Body of pancreas (tissue), 4 donors: ENCODE results near the gene ROCK2. TPM values are rescaled to one million over a fixed set of nuclear protein-coding genes. Genes with fewer than 3 reads are reported as not detected.

Source experiments
- ATAC-seq: fragments of 150-250 bp; one replicate; pipeline ENCODE4 v1.9.1; 2016
- DNase-seq, 4 donors: peaks; one replicate each; pipeline ENCODE4 v3.0.0-alpha.2; 2019
- H3K27ac ChIP-seq, 4 donors: fragments of 200-600 bp; sonication (generic); 1 replicate in 3 of 4; 2 replicates in 1 of 4; pipeline versions ENCODE4 v1.5.1 to v1.6.1; 2016 to 2019; ENCODE audit warnings: mild to moderate bottlenecking in 1 of 4, mixed read lengths in 1 of 4, moderate library complexity in 1 of 4
- H3K27me3 ChIP-seq, 2 donors: fragments of 200-600 bp; sonication (generic); one replicate each; pipeline ENCODE4 v1.6.0; 2016; ENCODE audit warnings: mild to moderate bottlenecking in 1 of 2
- H3K36me3 ChIP-seq, 2 donors: fragments of 200-600 bp; sonication (generic); replicated peaks in 1 of 2; 2 replicates each; pipeline ENCODE4 v1.5.1; 2016; ENCODE audit warnings: low read depth in 2 of 2; ENCODE audit not compliant: insufficient read depth in 1 of 2
- H3K4me1 ChIP-seq: fragments of 200-600 bp; sonication (generic); one replicate; pipeline ENCODE4 v1.6.0; 2016
- H3K4me3 ChIP-seq, 2 donors: fragments of 200-600 bp; sonication (generic); 1 replicate in 1 of 2; 2 replicates in 1 of 2; pipeline ENCODE4 v1.5.1; 2016 to 2019
- H3K9me3 ChIP-seq, 3 donors: fragments of 200-600 bp; sonication (generic); 1 replicate in 2 of 3; 2 replicates in 1 of 3; pipeline ENCODE4 v1.5.1; 2016
- CTCF ChIP-seq, 7 experiments: fragments of 450-650 bp in 4 of 7; fragments of 200-600 bp in 3 of 7; sonication (generic) in 3 of 7; IDR thresholded peaks; one replicate each; pipeline ENCODE4 v1.5.1; 2016 to 2019; ENCODE audit warnings: antibody characterized with exemption in 7 of 7
- POLR2A ChIP-seq, 3 donors: fragments of 450-650 bp; IDR thresholded peaks; one replicate each; pipeline ENCODE4 v1.6.1; 2016; ENCODE audit warnings: antibody characterized with exemption in 3 of 3, mild to moderate bottlenecking in 2 of 3
- WGBS, 2 donors: methylation state at CpG; one replicate each; pipeline ENCODE4 v1.1.5; 2017; 5-methylcytosine and 5-hydroxymethylcytosine counted together
- intact Hi-C: fragments of 100-400 bp; cut with DNase I; formaldehyde crosslinking; loops from one replicate; pipeline ENCODE4 v1.15.1; 2023
- total RNA-seq, 2 donors: library from RNA; depleted of rRNA; stranded (reverse); fragments of >200 nt; gene quantifications; one replicate each; pipeline ENCODE4 v1.1.0, GENCODE V29; 2016

ROCK2 gene
- total RNA-seq, 2 donors from 2014 or later = 24.4 to 32.3 TPM

GRCh38 chr2:11155381-11156035 is 188.9 kb downstream of the ROCK2 start, which contains the start of gene SLC66A3:
SLC66A3 (plus strand) TSS chr2:11155467; CDS start chr2:11155547, 80 bp downstream.
- intact Hi-C loops = no loop called here
- TF ChIP-seq CTCF (IDR thresholded peaks at IDR 0.05) (peak in 4 of 7 experiments; percentile 17 to 33 (median 24)), POLR2A (IDR thresholded peaks at IDR 0.05) (peak; percentile 86 to 95 (median 90))
- Histone ChIP-seq H3K27me3 (no peaks in the 10 kb centered on the region), H3K4me1 (peaks cover 42% of the 10 kb centered on the region), H3K4me3 (peak within 1 kb of the TSS; percentile 60 to 63), H3K36me3 (no peaks in the 10 kb centered on the region), H3K9me3 (no peaks in the 10 kb centered on the region), H3K27ac (peak within 1 kb of the TSS; percentile 90 to 95 (median 93))
- WGBS, 2 donors = 1 to 20% methylated on average over 2 to 42 of the region's 71 CpGs
- DNase-seq (peak in 1 of 4 donors; percentile 91), ATAC-seq (peak; percentile 82)

DNA sequence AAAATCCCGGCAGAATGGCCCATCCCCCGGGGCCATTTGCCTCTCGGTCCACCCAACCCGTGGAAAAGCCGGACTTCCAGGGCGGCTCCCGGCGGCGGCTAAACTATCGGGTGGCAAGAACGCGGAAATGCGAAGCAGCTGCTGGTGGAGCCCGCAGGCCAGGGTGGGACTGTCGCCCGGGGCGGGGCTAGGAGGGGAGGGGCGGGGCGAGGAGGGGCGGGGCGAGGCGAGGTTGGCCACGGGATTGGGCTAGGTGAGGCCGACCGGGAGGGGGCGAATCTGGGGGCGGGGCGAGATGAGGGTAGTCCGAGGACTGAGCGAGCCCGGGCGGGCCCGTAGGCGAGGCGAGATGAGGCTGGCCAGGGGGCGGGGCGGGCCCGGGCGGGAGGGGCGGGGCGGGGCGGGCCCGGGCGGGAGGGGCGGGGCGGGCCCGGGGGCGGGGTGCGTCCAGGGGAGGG is 189.5 kb downstream of the ROCK2 start:
- no peak overlapping the region for H3K4me3 ChIP-seq
- no peaks in the 10 kb centered on the region for H3K9me3 ChIP-seq
- DNase-seq (peak; percentile 99), ATAC-seq (peak; percentile 91)
- H3K36me3 ChIP-seq = no peaks in the 10 kb centered on the region
- peaks cover 42% of the 10 kb centered on the region for H3K4me1 ChIP-seq
- no peak for TF ChIP-seq CTCF (IDR thresholded peaks at IDR 0.05)
- TF ChIP-seq POLR2A (IDR thresholded peaks at IDR 0.05) = peak in 1 of 3 donors; percentile 68
- H3K27ac ChIP-seq = peak overlapping the region; percentile 90 to 95 (median 92)
- 0 to 1% methylated on average over 7 to 41 of the region's 49 CpGs for WGBS, 2 donors
- no peaks in the 10 kb centered on the region for H3K27me3 ChIP-seq
- intact Hi-C loops = no loop called here

DNA sequence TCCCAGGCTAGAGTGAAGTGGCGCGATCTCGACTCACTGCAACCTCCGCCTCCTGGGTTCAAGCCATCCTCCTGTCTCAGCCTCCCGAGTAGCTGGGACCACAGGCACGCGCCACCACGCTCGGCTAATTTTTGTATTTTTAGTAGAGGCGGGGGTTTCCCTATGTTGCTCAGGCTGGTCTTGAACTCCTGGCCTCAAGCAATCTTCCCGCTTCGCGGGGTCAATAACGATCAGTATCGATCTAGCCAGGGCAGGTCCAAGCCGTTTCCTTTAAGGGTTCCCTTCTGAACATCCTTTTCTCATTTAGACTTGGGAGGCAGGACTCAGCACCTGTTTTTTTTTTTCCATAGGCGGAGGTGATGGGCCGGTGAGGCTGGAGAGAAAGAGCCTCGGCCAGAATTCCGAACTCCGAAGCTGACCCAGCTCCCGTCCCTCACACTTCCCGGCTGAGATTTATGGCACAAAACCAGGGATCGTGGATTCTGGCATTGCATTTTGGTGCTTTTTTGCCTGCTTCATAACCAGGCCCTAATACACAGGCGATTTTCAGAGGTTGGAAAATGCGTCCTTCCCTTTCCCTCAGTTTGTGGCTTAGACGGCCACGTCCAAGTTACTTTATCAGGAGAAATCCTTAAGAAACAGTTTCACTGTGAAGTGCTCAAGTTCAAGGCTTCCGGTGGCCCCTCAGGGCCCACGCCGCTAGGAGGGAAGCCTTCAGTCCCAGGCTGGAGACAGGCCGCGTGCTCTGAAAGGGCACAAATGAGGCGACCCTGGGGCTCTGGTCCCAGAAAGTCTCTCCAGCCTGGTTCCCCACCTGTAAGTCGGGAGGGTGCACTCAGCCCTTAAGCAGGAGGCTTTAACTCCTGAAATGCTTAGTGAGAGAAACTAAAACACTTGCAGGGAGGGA is 190.2 kb downstream of the ROCK2 start:
- H3K4me3 ChIP-seq = peak overlapping the region in 1 of 2 donors; percentile 12
- TF ChIP-seq POLR2A (IDR thresholded peaks at IDR 0.05) (peak in 1 of 3 donors; percentile 35), CTCF (IDR thresholded peaks at IDR 0.05) (no peak)
- peak; percentile 5 for ATAC-seq
- no peaks in the 10 kb centered on the region for H3K27me3 ChIP-seq
- intact Hi-C loops = no loop called here
- peak overlapping the region; percentile 90 to 95 (median 92) for H3K27ac ChIP-seq
- no peaks in the 10 kb centered on the region for H3K9me3 ChIP-seq
- no peaks in the 10 kb centered on the region for H3K36me3 ChIP-seq
- H3K4me1 ChIP-seq = peaks cover 43% of the 10 kb centered on the region
- 62 to 71% methylated on average over 29 to 35 of the region's 35 CpGs for WGBS, 2 donors
- DNase-seq = no peak

DNA sequence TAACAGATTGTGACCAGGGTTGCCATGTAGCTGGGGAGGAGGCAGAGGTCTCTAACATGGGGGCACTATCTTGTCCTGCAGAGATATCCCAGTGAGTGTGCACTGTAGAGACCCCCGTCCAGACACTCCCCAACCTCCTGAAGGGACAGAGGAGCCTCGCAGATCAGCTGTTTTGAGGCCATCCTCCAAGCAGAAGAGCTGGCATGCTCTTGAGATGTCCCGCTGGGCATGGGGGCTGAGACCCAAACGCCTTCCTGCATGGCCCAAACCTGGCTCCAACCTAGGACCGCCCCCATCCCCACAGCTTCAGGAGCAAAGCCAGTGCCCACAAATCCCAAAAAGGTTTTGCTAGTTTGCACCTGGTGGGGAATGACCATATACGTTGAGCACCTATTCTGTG is 191.8 kb downstream of the ROCK2 start:
- ATAC-seq (no peak), DNase-seq (no peak)
- intact Hi-C loops = no loop called here
- TF ChIP-seq POLR2A (IDR thresholded peaks at IDR 0.05) (no peak), CTCF (IDR thresholded peaks at IDR 0.05) (no peak)
- WGBS, 2 donors = 80 to 85% methylated on average over 1 to 6 of the region's 6 CpGs
- no peaks in the 10 kb centered on the region for H3K36me3 ChIP-seq
- H3K4me3 ChIP-seq = no peak overlapping the region
- no peaks in the 10 kb centered on the region for H3K27me3 ChIP-seq
- H3K4me1 ChIP-seq = peaks cover 37% of the 10 kb centered on the region
- H3K27ac ChIP-seq = no peak overlapping the region
- no peaks in the 10 kb centered on the region for H3K9me3 ChIP-seq
